AG09309 (cell line): ENCODE results near the gene LPCAT1.

ENCODE experiments used
- DNase-seq: peaks from one replicate; pipeline ENCODE4 v3.0.0-alpha.2; 2010; ENCODE audit warnings: low read depth
- H3K4me3 ChIP-seq: 2 replicates; pipeline ENCODE4 v1.5.1; 2011; ENCODE audit warnings: mild to moderate bottlenecking, low read depth, low read length, moderate library complexity; ENCODE audit not compliant: control insufficient read depth
- TF ChIP-seq, protein P1 (sequence below): IDR thresholded peaks from 2 replicates; pipeline ENCODE4 v1.5.1; 2011; ENCODE audit warnings: mild to moderate bottlenecking, low read depth, low read length, inconsistent platforms; ENCODE audit not compliant: insufficient read depth, control insufficient read depth; ENCODE audit errors: missing control alignments

LPCAT1 gene

DNA sequence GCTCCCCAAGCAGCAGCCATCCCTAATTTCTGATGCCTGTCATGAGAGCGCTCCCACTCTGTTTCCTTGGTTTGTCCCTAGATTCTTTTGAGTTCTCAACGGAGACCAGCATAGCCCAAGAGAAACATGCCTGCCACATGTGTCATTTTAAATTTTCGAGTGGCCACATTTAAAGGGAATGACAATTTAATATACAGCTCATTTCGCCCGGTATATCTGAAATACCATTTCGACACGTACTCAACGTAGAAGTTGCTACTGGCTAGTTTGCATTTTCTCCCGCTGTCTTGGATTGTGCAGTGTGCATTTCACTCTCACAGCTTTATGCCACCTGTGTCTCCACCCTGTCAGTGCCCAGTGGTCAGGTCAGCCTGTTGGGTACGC lies 21.0 kb downstream of the LPCAT1 start:
- DNase-seq, result no peak
- TF ChIP-seq, protein P1, sequence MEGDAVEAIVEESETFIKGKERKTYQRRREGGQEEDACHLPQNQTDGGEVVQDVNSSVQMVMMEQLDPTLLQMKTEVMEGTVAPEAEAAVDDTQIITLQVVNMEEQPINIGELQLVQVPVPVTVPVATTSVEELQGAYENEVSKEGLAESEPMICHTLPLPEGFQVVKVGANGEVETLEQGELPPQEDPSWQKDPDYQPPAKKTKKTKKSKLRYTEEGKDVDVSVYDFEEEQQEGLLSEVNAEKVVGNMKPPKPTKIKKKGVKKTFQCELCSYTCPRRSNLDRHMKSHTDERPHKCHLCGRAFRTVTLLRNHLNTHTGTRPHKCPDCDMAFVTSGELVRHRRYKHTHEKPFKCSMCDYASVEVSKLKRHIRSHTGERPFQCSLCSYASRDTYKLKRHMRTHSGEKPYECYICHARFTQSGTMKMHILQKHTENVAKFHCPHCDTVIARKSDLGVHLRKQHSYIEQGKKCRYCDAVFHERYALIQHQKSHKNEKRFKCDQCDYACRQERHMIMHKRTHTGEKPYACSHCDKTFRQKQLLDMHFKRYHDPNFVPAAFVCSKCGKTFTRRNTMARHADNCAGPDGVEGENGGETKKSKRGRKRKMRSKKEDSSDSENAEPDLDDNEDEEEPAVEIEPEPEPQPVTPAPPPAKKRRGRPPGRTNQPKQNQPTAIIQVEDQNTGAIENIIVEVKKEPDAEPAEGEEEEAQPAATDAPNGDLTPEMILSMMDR, result no peak
- no peak overlapping the region for H3K4me3 ChIP-seq

GRCh38 chr5:1502046-1502736 lies 21.6 kb downstream of the LPCAT1 start:
- H3K4me3 ChIP-seq, result no peak overlapping the region
- no peak for DNase-seq
- TF ChIP-seq, protein P1, result no peak

DNA sequence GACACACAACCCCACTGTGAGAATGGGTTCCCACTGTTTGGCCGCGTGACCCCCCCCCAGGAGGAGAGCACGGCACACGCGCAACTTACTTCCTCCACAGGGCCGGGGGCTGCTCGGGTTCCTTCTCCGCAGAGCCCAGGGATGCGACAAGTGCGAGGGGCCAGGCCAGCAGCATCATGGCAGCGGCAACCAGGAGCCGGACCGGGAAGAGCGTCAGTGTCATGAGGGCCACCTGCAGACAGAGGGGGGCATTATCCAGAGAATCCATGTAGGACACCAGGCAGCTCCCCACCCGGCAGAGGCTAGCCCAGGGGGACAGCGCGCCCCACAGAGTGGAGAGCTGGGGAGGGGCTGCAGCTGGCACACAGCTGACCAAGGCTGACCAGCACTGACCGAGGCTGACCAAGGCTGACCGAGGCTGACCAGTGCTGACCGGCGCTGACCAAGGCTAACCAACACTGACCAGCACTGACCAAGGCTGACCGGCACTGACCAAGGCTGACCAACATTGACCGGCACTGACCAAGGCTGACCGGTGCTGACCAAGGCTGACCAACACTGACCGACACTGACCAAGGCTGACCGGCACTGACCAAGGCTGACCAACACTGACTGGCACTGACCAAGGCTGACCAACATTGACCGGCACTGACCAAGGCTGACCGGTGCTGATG lies 22.3 kb downstream of the LPCAT1 start:
- H3K4me3 ChIP-seq, result no peak overlapping the region
- TF ChIP-seq, protein P1, result no peak
- DNase-seq, result no peak

DNA sequence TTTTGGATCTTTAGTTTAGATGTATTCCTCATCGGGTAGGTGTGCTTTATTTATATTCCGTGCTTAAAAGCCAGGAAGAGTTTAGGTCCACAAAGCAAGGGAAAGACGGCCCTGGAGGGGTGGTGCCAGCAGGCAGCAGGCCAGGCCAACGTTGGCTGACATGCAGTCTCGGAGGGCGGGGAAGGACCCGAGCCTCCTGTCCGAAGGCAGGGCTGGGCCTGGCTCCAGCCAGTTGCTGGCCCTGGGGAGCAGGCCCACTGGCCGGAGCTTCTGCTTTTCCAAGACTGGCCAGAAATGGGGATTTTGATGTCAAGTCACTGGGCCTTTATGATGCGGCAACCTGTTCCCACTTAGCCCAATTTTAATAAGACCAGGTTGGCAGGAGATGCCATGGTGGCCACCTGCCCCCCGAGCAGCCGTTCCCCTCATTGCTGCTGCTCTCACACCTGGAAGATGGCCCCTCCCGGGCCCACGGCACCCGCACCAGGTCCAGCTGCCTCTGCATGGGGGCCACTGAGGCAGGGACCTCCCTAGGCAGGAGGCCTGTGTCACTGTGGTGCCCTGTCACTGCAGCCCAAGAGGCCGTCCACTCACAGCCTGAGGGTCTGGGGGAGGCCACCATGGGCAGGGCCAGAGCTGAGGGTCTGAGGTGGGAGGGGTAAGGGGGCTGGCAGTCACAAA lies 23.2 kb downstream of the LPCAT1 start:
- TF ChIP-seq, protein P1, result no peak
- H3K4me3 ChIP-seq, result no peak overlapping the region
- no peak for DNase-seq

DNA sequence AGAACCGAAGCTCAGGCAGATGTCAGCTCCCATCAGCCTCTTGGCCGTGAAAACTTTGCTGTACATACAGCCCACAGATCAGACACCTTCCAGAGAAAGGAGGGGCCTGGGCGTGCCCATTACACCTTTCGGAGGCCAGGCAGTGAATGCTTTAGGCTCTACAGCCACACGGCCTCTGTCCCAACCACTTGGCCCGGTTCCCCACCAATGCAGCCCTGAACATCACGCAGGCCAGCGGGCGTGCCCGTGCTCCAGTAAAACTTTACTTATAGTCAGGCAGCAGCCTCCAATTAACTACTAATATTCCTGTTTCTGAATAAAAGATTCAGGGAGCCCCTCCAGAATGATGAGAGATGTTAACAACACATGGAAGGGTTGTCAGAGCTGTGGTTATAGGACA lies 23.9 kb downstream of the LPCAT1 start:
- TF ChIP-seq, protein P1, result no peak
- H3K4me3 ChIP-seq, result no peak overlapping the region
- no peak for DNase-seq

GRCh38 chr5:1498623-1499416 lies 24.9 kb downstream of the LPCAT1 start:
- TF ChIP-seq, protein P1, result no peak
- DNase-seq, result no peak

More at GRCh38 chr5:1498623-1499416, 24.9 kb downstream of the LPCAT1 start:
- H3K4me3 ChIP-seq, result no peak overlapping the region
